HEK293T (cell line): ENCODE data around the gene MRPL30.

Experiments
- CTCF ChIA-PET: fragments of 350-600 bp; formaldehyde crosslinking; extraction: SDS; loops from one replicate; lab custom pipeline; 2021; ENCODE audit warnings: antibody characterized with exemption, inconsistent platforms; lab: Yijun Ruan, JAX
- POLR2A ChIA-PET: fragments of 350-600 bp; formaldehyde crosslinking; extraction: SDS; loops from one replicate; lab custom pipeline; 2020; ENCODE audit warnings: antibody characterized with exemption, inconsistent platforms; lab: Yijun Ruan, JAX
- DNase-seq: peaks from one replicate; pipeline ENCODE4 v3.0.0; 2012; ENCODE audit warnings: mixed read lengths; ENCODE audit errors: extremely low spot score
- ARNT ChIP-seq: fragments of 450-650 bp; IDR thresholded peaks from 2 replicates; pipeline ENCODE4 v1.6.1; 2017; ENCODE audit warnings: mild to moderate bottlenecking
- BHLHE40 ChIP-seq: fragments of 450-650 bp; IDR thresholded peaks from 2 replicates; pipeline ENCODE4 v1.6.1; 2016; ENCODE audit warnings: mild to moderate bottlenecking, moderate library complexity, borderline replicate concordance
- CTBP1 ChIP-seq: fragments of 450-650 bp; IDR thresholded peaks from 2 replicates; pipeline ENCODE4 v1.6.1; 2016; ENCODE audit warnings: borderline replicate concordance
- ELF4 ChIP-seq: fragments of 450-650 bp; IDR thresholded peaks from 2 replicates; pipeline ENCODE4 v1.6.1; 2017; ENCODE audit warnings: antibody characterized with exemption
- FOXA1 ChIP-seq: fragments of 450-650 bp; IDR thresholded peaks from 2 replicates; pipeline ENCODE4 v1.6.1; 2016; ENCODE audit warnings: mild to moderate bottlenecking
- FOXK2 ChIP-seq: fragments of 450-650 bp; IDR thresholded peaks from 2 replicates; pipeline ENCODE4 v1.6.1; 2016; ENCODE audit warnings: mild to moderate bottlenecking
- FOXM1 ChIP-seq: fragments of 450-650 bp; IDR thresholded peaks from 2 replicates; pipeline ENCODE4 v1.6.1; 2017; ENCODE audit warnings: mild to moderate bottlenecking, borderline replicate concordance
- HDGF ChIP-seq: fragments of 450-650 bp; IDR thresholded peaks from 2 replicates; pipeline ENCODE4 v1.6.1; 2017; ENCODE audit warnings: antibody characterized with exemption, borderline replicate concordance
- L3MBTL2 ChIP-seq: fragments of 450-650 bp; conservative IDR thresholded peaks from 2 replicates; pipeline ENCODE4 v1.6.1; 2016; ENCODE audit warnings: mild to moderate bottlenecking
- LEF1 ChIP-seq: fragments of 450-650 bp; IDR thresholded peaks from 2 replicates; pipeline ENCODE4 v1.6.1; 2017; ENCODE audit warnings: mild to moderate bottlenecking, borderline replicate concordance
- NFRKB ChIP-seq: fragments of 450-650 bp; IDR thresholded peaks from 2 replicates; pipeline ENCODE4 v1.6.1; 2016; ENCODE audit warnings: mild to moderate bottlenecking, moderate library complexity
- PKNOX1 ChIP-seq: fragments of 450-650 bp; IDR thresholded peaks from 2 replicates; pipeline ENCODE4 v1.6.1; 2016
- SP1 ChIP-seq: fragments of 450-650 bp; IDR thresholded peaks from 2 replicates; pipeline ENCODE4 v1.6.1; 2017
- SUZ12 ChIP-seq: fragments of 450-650 bp; IDR thresholded peaks from 2 replicates; pipeline ENCODE4 v1.6.1; 2016; ENCODE audit warnings: mild to moderate bottlenecking
- TARDBP ChIP-seq: fragments of 450-650 bp; IDR thresholded peaks from 2 replicates; pipeline ENCODE4 v1.6.1; 2016
- ZNF384 ChIP-seq: fragments of 450-650 bp; IDR thresholded peaks from 2 replicates; pipeline ENCODE4 v1.6.1; 2016

The MRPL30 gene

GRCh38 chr2:99238599-99238998, 57.6 kb downstream of the MRPL30 start:
- ChIA-PET POLR2A (no interaction called here), CTCF (no interaction called here)
- no peak for DNase-seq
- TF ChIP-seq SUZ12 (no peak), HDGF (no peak), FOXA1 (no peak), CTBP1 (no peak), TARDBP (no peak), FOXM1 (no peak), LEF1 (no peak), SP1 (no peak), ELF4 (no peak), PKNOX1 (no peak), FOXK2 (no peak), BHLHE40 (no peak), ZNF384 (no peak), ARNT (no peak), NFRKB (no peak), L3MBTL2 (no peak)

DNA sequence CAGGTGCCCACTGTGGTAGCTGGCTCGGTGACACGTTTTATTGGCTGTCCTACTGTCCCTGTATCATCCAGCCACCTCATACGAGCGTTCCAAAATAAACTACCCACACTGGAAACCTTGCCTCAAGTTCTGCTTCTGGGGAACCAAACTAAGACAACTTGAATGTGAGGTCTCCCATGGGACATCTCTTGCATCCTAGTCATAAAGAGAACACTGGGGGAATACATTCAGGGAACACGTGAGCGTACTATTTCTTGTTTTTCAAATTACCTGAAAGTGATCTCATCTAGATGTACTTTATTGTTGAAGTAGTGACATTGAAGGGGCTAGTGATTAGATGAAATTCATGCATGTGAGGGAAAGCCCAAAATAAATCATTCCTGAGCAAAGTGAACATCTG, 59.4 kb downstream of the MRPL30 start:
- ChIA-PET POLR2A (no interaction called here), CTCF (no interaction called here)
- TF ChIP-seq LEF1: no peak
- no peak for TF ChIP-seq FOXA1
- TF ChIP-seq ZNF384: no peak
- TF ChIP-seq ARNT: no peak
- TF ChIP-seq ELF4: no peak
- TF ChIP-seq CTBP1: no peak
- no peak for TF ChIP-seq TARDBP
- no peak for TF ChIP-seq SP1
- TF ChIP-seq HDGF: no peak
- no peak for TF ChIP-seq L3MBTL2
- no peak for TF ChIP-seq FOXK2
- TF ChIP-seq PKNOX1: no peak
- TF ChIP-seq NFRKB: no peak
- no peak for TF ChIP-seq FOXM1
- no peak for TF ChIP-seq SUZ12
- TF ChIP-seq BHLHE40: no peak
- DNase-seq: no peak

- no peak for DNase-seq
- ChIA-PET POLR2A (no interaction called here), CTCF (no interaction called here)
- TF ChIP-seq PKNOX1: no peak
These were observed 61.2 kb downstream of the MRPL30 start for GRCh38 chr2:99242151-99242550.
